NCI-H1105 treated with DMSO at 0.1 percent for 48 hours (cell line): ENCODE results near the gene TGM1.
"Not testable (repeated sequence)": the region's sequence is repeated elsewhere in the genome, so short reads cannot be mapped to it uniquely, and the experiment has no call there.

Source experiments
- DNase-seq: peaks from one replicate; lab custom pipeline; 2025; lab: John Stamatoyannopoulos, UW

Gene TGM1

DNA sequence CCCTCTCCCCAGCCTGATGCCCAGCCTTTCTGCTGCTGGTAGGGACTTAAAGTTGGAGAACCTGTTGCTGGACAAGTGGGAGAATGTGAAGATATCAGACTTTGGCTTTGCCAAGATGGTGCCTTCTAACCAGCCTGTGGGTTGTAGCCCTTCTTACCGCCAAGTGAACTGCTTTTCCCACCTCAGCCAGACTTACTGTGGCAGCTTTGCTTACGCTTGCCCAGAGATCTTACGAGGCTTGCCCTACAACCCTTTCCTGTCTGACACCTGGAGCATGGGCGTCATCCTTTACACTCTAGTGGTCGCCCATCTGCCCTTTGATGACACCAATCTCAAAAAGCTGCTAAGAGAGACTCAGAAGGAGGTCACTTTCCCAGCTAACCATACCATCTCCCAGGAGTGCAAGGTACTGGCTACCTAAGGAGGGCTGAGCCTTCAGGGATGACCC lies 55.8 kb downstream of the TGM1 start:
- no peak for DNase-seq

DNA sequence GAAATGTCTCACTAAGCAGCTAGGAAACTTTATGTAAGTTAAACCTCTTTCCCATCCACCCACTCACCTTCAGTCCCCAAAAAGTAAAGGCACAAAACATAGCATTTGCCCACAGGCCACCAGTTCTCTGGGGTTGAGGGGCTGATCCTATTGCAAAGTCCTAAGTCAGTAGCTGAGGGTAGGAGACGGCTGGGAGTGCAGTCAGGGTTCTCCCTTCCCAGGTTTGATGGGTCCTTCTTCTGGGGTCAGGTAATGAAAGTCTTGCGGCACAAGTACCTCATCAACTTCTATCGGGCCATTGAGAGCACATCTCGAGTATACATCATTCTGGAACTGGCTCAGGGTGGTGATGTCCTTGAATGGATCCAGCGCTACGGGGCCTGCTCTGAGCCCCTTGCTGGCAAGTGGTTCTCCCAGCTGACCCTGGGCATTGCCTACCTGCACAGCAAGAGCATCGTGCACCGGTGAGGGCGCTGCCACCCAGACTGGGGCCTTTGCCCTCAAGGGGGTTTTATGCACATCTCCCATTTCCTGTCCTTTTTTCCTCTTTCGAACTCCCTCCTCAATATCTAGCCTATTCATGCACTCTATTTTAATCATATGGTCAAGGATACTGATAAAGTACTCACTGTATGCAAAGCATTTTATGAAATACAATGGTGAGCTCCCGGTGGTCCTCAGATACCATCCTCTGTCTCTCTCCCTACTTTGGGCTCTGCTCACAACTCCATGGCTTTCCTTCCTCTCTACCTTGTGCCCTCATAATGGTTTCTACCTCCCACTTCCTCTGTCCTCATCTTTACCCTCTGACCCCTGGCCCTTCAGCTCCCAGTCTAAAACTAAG lies 56.5 kb downstream of the TGM1 start:
- DNase-seq: no peak

DNA sequence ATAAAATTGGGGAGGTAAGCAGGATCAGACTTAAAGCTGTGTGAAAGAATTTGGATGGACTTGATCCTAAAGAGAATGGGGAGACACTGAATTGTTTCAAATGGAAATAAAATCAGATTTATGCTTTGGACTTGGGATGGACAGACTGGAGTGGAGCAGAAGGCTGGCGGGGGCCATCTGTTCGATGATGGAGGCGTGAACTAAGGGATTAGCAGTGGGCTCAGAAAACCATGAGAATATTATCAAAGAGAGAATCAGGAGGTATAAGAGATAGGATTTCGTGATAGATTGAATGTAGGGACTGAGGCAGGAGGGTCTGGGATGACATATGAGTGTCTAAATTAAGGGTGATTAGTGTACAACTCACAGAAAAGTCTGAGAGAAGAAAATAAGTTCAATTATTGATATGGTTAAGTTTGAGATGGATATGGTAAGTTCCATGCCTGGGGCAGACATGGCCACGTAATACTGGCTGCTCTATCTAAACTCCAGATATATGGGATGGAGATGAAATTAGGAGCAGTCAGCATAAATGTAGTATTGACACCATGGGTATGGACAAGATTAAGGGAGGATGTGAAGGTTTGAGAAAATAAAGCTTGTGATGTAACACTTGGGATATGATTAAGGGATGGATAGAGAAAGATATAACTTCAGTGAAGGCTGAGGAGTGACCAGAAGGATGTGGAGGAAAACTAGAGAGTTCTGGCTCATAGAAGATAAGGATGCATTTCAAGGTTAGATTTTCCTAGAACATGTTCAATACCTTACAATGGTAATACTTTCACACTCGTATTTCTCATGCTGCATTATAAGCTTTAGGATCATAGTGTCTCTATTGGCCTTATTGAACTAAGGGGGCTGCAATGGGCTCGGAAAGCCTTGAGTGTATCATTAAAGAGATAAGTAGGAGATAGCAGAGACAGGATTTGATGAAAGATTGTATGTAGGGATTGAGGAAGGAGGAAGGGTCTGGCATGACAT lies 58.5 kb downstream of the TGM1 start:
- DNase-seq: no peak

DNA sequence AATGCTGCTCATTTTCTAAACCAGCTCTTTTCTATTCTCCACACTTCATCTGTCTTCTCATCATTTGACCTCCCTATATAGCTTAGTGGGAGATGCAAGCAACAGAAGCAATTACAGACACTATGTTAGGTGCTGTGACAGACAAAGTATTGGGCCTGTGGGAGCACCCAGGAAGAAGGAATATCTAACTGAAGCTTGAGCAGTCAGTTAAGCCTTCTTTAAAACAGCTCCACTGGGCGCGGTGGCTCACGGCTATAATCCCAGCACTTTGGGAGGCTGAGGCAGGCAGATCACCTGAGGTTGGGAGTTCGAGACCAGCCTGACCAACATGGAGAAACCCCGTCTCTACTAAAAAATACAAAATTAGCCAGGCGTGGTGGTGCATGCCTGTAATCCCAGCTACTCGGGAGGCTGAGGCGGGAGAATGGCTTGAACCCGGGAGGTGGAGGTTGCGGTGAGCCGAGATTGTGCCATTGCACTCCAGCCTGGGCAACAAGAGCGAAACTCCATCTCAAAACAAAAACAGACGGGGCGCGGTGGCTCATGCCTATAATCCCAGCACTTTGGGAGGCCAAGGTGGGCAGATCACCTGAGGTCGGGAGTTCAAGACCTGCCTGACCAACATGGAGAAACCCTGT lies 59.6 kb downstream of the TGM1 start:
- not testable (repeated sequence) for DNase-seq

DNA sequence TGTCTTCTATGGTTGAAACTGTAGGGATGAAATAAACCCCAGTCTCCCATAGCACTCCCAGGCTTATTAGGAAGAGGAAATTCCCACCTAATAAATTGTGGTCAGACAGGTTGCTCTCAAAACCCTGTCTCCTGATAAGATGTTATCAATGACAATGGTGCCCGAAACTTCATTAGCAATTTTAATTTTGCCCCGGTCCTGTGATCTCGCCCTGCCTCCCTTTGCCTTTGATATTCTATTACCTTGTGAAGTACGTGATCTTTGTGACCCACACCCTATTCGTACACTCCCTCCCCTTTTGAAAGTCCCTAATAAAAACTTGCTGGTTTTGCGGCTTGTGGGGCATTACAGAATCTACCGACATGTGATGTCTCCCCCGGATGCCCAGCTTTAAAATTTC lies 60.4 kb downstream of the TGM1 start:
- not testable (repeated sequence) for DNase-seq
